ENCODE data around the gene CARD19.
A peak's percentile ranks its signal among the peaks of the same experiment; 100 is the strongest.

Gene CARD19

DNA sequence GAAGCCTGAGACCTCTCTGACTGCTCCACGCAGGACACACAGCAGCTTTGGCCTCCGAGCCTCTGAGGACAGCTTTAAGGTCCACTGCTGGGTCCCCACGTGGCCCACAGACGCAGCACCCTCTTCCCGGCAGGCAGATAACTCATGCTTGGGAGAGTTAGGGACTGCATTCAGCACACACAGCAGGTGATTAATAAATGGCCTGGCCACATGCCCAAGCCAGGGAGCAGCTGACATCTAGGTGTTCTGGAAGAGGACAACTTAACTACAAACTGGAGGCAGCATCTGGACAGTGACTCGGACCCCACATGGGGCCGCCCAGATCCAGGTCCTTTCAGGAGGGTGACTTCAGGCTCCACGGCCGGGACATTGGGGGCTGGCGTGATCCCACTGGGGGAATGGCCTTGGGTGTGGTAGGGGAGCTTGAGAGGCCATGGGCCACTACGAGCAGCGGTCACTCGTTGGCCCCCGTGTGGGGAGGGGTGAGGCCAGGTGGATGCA is 26.8 kb downstream of the CARD19 start:
- no peak for DNase-seq

DNA sequence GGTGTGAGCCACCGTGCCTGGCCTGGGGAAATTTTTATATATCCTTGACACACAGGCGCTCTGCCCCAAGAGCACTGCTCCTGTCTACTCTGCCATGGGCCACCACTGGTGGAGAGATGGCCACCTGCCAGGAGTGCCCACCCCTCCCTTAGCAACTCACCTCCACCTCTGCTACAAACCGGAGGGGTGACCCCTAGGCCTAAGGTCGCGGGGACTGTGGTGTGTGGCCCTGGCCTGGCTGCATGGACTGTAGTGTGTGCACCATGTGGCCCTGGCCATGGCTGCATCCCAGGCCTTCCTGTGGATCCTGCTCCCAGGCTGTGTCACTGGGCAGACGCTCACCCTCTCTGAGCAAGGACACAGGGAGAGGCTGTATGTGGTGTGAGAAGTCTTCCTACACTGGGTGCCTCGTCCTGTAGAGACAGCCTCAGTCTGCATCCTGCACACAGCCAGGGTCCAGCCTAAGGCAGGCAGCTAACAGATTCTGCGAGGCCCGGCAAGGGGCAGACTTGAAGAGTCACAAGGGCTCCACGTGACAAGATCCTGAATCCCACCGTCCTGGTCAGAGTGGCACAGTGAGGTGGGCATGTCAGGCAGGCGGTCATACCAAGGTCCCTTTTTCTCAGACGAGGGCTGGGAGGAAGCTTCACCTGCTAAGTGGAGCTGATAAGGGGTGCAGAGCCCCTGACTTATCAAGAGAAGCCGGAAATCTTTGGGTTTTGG is 27.7 kb downstream of the CARD19 start:
- DNase-seq, result no peak

DNA sequence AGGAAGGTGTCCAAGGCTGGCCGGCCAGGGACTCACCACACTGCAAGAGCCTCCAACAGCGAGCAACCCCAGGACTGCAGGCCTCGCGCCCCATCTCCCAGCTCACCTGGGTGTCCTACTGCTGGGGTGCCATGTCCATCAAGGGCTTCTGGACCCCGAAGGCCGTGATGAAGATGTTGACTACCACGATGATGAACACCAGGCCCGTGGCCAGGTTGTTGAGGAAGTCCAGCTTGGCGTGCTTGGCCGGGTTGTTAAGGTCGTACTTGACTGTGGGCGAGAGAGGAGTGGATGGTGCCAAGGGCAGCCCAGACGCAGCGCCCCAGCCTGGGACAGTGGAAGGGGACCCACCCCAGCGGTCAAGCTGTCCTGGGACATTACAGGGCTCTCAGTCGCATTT is 28.8 kb downstream of the CARD19 start:
- DNase-seq, result no peak

DNA sequence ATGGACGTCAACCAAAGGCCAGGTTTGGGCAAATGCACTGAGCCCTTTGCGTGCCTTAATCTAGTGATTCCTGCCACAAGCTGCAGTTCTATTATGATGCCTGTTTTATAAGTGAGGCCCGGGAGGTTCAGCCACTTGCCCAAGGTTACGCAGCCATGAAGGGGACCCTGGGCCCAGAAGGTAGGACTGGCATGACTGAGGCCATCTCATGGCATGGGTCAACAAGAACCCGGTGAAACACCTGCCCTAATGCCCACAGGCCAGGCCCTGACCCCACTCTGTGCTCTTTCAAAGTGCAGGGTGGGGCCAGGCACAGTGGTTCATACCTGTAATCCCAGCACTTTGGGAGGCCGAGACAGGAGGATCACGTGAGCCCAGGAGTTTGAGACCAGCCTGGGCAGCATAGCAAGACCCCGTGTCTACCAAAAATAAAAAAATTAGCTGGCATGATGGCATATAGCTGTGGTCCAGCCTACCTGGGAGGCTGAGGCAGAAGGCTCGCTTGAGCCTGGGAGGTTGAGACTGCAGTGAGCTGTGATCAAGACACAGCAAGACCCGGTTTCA is 29.4 kb downstream of the CARD19 start:
- DNase-seq, result no peak

DNA sequence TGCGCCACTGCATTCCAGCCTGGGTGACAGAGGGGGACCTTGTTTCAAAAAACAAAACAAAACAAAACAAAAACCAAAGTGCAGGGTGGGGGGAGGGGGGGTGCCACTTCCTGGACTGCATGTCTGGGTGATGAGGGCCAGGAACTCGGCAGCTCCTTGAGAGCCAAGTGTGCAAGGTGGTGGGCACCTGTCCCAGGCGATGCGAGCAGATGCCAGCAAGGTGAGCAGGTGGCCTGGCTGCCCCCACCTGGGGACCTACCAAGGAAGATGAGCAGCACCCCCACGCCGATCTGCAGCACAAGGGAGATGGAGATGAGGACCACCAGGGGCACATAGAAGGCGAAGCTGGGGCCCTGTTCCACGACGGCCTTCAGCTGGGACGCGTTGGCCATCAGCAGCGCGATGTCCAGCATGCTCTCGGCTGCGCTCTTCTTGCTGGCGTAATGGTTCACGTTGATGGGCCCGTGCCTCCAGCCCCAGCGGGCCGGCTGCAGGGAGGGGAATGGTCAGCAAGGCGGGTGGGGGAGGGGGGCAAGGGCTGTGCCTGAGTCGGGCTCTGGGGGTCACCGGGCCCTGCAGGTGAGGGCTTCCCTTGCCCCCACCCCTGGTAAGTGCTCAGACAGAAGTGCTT is 30.2 kb downstream of the CARD19 start:
- DNase-seq, result no peak

DNA sequence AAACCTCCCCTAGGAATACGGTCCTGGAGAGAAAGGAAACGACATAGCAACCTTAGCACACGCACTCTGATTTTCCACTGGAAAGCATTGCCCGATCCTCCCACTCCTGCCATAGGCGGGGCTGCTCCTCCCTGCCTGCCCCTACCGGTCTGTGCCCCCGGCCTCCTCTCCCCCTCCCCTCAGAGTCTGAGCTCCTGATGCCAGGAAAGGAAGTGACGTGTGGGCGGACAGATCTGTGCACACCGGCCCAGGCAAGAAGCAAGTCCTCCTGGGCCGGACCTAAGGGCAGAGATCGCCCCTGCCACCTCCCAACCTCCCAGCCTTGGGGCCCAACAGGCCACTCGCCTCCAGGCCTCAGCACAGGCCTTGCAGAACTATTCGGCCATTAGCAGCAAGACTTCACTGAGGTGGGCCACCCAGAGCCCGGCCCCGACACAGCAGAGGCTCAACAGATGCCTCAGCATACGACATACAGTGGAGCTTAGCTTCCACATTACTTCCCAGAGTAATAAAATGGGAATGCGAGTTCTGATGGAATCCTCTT is 30.9 kb downstream of the CARD19 start:
- no peak for DNase-seq

DNA sequence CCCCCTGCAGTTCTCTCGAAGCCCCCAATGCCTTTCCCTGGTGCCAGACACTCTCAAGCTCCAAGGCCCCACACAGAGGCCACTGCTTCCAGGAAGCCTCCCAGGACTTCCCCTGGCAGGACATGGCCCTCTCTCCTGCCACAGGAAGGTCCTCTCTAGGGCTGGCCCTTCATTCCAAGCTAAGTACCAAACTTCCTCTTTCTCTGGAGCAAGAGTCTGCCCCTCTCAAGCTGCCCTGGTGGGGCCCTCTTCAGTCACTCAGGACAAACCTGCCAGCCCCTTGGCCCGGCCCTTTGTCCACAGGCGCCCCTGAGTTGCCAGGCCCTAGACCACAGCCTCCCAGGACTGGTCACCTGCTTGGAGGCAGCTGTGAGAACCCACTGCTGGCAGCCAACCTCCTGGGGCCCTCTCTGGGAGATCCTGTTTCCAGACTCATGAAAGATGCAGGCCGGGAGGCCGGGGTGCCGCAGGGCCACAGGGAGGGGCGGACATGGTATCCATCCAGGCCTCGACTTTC is 31.4 kb downstream of the CARD19 start:
- DNase-seq, result peak; percentile 41

DNA sequence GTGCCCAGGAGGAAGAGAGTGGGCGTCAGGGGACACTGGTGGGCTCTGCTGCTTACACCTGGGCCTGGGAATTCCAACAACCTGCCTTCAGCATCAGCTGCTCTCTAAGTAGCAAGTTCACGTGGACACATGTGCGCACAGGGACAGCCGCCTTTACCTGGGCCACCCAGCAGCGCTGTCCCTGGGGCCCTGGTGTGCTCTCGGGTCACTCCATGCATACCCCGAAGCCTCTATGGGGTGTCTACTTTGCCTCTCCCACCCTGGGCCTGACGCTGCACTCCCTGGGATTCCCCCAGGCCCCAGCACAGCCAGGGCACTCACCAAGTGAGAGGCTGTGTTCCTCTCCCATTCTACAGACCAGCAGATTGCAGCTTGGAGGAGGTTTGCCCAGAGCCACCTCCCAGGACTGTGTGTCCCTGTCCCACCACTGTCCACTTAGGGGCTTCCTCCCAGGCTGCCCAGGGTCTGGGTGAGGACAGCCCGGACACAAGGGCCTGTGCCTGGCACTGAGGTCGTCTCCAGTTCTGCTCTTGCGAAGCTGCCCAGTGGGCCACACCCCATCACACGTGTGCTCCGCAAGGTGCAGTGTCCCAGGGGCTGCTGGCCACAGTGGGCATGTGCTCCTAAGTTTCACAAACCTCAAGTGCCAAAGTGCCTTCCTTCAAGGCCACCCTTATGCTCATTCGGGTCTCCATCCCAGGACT is 32.1 kb downstream of the CARD19 start:
- no peak for DNase-seq

DNA sequence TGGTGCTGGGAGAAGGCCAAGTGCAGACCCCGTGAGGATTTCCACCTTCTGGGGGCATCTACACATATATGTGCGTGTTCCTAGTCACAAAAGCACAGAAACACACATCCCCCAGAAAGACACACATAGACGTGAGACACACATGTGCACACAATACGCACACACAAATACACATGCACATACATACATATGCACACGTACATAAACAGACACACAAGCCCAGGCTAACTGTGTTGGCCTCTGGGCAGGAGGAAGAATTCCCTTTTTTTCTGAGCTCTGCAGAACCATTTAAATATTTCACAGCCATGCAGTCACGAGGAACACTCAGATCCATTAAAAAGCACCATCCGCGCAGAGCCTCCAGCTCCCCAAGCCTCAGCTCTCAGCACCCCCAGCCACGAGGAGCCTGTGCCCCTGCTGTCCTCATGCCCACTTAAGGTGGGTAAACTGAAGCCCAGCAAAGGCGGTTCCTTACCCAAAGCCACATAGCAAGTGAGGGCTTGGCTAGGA is 32.8 kb downstream of the CARD19 start:
- no peak for DNase-seq

DNA sequence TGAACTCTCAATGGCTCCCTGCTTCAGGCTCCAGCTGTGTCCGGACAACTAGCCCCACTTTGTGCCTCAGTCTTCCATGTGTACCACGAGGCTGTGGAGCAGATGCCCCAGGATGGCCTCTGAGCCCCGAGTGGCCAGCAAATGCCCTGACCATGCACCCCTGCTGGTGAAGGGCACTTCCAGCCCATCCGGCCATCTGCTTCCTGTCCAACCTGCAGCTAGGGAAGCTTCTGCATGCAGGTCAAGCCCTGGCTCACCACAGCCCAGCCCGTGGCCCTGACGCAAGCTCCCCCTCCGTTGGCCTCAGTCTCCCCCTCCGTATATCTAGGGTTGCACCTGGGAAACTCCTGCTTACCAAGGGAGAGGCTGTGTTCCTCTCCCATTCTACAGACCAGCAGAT is 33.3 kb downstream of the CARD19 start:
- DNase-seq, result no peak

DNA sequence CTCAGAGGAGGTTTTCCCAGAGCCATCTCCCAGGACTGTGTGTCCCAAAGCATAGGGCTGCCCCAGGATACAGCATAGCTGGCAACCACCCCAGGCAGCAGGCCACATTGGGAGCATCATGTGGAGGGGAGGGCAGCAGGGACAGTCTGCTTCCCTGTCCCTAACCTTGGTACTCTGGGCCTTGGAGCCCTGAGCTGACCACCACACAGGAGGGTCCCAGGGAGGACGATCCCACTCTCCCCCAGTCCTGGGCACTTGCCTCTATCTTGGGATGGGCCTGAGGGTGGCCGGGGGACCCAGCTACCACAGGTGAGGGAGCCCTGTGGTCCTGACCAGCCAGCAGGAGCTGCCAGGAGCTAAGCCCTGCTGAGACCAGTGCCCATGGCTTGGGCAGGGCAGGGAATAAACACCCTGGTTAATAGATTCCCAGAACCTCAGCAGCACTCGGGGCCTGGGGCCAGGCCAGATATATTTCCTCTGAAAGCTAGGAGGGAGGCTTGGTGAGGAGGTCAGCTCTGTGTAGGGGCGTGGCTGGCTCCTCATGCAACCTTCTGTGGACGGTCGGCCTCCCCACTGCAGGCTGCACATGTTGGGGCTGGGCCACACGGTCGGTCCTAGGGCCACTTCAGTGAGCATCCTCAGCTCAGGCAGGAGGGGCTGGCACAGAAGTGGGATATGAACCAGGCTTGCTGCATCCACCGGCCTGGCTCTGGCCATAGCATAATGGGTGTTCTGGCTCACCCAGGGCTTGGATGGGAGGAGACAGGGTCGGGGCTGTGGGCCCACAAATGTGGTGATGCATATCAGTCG is 33.9 kb downstream of the CARD19 start:
- DNase-seq, result no peak

DNA sequence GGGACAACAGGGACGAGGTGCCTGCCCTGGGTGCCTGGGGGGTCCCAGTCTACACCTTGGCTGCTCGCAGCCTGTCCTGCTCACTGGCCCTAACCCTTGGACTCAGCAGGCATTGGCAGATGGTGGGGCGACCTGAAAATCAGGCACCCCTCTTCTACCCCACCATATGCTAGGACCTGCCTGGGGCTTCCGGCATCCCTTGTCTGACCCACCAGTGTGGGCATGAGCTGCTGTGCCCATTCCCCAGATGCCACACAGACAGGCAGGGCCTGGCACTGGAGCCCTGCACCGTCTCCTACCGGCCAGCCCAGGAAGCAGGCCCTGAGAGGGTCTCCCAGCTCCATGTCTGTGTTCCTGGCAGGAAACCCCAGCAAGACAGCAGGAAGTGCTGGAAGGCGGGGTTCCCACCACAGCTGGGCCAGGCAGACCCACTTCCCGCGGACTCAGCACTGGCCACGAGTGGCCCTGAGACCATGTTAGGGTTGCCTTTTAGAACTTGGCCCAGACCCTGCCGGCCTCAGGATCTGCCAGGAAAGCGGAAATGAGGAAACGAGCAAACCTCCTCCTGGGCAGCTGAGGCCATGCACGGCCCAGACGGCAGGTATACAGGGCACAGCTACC is 35.0 kb downstream of the CARD19 start:
- peak; percentile 25 for DNase-seq

DNA sequence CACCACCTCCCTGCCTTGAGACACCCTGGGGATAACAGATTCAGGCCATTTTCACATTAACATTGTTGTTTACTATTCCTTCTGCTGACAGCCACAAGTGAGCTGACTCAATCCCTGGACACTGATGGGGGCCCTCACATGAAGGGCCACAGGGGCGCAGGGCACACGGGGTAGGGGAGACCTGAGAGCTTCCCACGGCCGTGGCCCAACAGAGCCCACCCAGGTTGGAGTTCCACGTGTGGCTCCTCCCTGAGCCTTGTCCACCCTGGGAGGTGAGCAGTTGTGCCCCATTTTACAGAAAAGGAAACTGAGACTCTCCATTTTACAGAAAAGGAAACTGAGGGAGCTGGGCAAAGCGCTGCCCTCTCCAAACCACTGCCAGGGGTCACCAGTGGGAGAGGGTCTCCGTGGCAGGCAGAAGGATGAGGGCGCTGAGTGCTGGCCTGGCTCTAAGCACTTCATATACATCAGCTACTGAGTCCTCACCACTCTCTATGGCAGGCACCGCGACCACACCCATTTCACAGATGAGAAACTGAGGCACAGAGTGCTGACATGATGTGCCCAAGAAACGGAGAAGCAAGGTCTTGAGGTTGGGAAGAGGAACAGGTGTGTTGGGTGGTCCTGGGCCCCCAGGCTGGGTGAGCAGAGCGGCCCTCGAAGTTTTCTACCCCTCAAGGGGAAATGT is 35.7 kb downstream of the CARD19 start:
- no peak for DNase-seq

DNA sequence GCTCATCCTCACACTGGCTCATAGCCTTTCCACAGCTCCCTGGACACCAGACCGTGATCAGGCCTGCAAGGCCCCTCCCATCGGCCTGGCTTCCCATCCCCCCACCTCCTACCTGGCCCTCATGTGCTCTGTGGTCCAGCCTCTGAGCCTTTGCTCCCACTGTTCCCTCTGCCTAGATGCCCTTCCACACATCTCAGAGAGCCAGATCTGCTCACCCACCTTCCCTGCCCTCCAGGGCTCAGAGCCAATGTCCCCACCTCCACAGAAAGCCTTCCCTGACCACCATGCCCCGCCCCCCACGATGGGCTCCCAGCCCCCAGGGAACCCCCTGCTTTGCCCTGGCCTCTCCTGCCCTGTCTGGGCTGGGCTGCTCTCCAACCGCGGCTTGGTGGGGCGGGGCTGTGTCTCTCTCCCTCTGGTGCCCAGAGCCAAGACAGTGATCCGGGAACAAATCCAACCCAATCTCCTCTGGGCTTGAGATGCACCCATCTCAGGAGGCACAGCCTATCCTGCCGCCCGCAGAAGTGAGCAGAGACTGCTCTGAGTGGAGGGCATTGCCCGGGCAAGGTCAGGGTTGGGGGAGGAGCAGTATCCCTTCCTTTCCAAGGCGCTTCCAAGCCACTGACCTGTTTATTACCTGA is 36.4 kb downstream of the CARD19 start:
- DNase-seq, result no peak

DNA sequence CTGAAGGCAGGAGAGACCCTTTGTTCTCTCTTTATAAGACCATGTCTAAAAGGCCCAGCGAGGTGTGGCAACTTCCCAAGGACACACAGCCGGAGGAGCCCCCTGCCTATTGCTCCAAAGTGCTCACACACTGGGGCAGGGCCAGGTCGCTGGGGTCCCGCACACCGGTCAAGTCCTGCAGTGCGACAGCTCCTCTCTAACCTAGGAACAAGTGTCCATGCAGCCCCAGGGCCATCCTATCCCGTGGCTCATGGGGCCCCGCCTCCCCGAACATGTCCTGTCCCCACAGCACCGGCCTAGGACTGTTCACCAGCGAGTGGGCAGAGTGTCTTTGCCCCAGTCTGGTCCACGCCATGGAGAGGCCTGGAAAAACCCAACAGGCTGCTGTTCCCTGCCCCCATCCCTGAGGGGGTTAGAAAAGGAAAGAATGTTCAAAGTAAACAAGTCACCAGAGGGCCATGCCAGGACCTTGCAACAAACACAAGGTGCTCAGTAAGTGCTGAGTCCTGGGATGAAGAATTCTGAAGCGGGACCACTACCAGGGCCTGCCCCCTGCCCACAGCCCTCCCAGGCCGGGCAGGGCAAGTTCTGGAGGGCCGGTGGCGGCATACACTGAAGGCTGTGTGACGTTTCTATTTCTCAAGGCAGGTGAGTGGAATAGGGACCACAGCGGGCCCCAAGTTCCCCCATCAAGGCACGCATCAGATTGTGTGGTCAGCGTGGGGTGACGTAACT is 37.1 kb downstream of the CARD19 start:
- peak; percentile 81 for DNase-seq

DNA sequence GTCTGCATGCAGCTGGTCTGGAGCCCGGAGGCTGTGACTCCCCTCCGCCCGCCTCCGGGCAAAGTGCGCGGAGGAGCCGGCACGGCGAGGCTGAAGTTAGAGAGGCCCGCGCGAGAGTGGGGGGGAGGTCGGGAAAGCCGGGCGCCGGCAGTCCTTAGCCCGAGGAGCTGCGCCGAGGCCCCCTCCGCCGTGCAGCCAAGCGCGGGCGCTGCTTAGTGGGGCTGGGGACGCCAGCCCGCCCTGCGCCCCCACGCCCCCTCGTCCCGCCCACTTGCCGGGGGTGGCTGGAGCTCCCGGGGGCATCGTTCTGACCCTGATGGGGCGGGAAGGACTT is 37.6 kb downstream of the CARD19 start:
- DNase-seq, result no peak

DNA sequence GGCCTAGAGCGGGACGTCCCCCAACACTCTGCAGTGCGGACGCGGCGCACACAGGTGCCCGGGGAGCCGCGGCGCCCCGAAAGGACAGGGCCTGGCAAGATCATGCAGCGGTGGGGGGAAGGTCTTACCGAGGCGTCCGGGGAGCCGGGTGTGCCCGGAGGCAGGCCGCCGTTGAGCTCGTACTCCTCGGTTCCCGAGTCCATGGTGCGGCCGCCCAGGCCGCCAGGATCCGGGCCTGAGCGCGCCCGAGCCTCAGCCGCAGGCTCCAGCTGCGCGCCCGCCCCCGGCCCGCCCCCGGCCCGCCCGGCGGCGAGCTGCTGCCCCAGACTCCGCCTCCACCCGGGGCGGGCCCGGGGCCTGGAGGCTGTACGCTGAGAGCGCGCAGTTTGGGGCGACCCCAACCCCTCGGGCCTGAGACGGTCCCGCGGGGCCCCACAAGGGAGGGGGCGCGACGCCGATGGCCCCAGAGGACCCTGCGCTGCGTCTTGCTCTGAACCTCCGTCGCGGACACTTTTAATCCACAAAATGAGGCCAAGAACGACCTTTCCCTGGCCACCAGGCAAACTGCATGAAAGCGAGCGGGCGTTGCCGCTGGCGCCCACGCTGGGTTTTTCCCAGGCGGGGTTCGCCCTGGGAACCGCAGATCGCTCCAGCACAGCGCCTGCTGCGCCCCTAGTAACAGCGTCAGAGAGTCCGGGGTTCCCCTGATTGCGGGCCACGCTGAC is 38.2 kb downstream of the CARD19 start, which contains the start of gene NINJ1:
Gene NINJ1, minus strand, starts transcription at position 237 of the 725 bp plus-strand sequence. Its CDS starts 34 bp downstream, at position 203.
- peak; percentile 37 for DNase-seq

DNA sequence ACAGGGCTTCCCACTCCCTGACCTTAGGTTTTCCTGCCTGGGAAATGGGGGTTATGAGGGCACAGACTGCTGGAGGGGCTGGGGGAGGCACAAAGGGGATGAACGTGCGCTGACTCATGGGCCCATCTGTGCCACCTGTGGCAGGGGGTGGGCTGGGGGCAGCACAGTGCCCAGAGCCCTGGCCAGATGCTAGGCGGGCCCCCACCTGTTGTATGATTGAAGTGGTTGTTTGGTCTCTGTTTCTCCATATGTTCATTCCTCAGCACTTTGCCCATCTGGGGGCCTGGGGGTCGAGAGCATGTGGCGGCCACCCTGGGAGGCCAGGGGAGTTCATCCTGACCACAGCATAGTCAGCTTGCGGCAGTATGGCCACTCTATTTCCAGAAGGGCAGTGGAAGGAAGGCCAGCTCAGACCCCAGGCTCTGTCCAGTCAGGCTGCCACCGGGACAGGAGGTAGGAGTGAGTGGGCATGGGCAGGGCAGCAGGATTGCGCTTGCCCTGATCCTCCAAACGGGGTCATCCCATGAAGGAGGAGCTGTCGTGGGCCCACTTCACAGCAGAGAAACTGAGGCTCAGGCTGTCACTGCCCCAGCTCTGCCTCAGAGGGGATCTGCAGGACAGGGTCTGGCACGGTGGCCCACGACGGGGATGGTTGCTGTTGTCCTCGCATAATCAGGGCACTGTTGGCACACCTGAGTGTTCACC is 38.9 kb downstream of the CARD19 start:
- DNase-seq, result no peak

Data from MV-4-11 (cell line).